Endothelial cell of umbilical vein (primary cell): ENCODE results near the gene DMXL2. TPM values are rescaled to one million over a fixed set of nuclear protein-coding genes. Genes with fewer than 3 reads are reported as not detected.

ENCODE experiments used
- BruUV-seq: library from RNA; stranded (reverse); fragments of 400-500 nt; replicated peaks from 2 replicates; lab custom pipeline; 2021; lab: Mats Ljungman, UMichigan
- CTCF ChIA-PET: fragments of 300-600, 350-600 bp; sonication (Branson Sonifier 250); formaldehyde crosslinking; loops from one replicate; lab custom pipeline; 2021; ENCODE audit warnings: antibody characterized with exemption, inconsistent platforms; lab: Charles Lee
- POLR2A ChIA-PET: fragments of 300-600, 350-600 bp; sonication (Branson Sonifier 250); formaldehyde crosslinking; loops from one replicate; lab custom pipeline; 2021; ENCODE audit warnings: antibody characterized with exemption, inconsistent platforms; lab: Charles Lee
- DNase-seq: peaks from one replicate; pipeline ENCODE4 v3.0.0-alpha.2; 2011; ENCODE audit warnings: low read depth, low spot score
- FAIRE-seq: peaks from 2 replicates; lab custom pipeline; 2011; peaks lifted over from hg19 to GRCh38; lab: Jason Lieb, UNC
- H2AFZ ChIP-seq: 2 replicates; pipeline ENCODE4 v1.6.0; 2012; ENCODE audit warnings: low read depth, low read length, control low read depth, inconsistent platforms
- H3K27ac ChIP-seq: 2 replicates; pipeline ENCODE4 v1.5.1; 2011; ENCODE audit warnings: low read depth, mild to moderate bottlenecking, control low read depth, low read length, moderate library complexity; ENCODE audit not compliant: insufficient read depth
- H3K27me3 ChIP-seq, 2 experiments: 2 replicates each; pipeline versions ENCODE4 v1.6.0 to v1.6.1; 2011; ENCODE audit warnings: low read length in 2 of 2, mixed read lengths in 1 of 2; ENCODE audit not compliant: control insufficient read depth in 2 of 2, insufficient read depth in 2 of 2
- H3K36me3 ChIP-seq, 2 experiments: 2 replicates in 1 of 2; 3 replicates in 1 of 2; pipeline ENCODE4 v1.5.1; 2011; ENCODE audit warnings: low read length in 2 of 2, mild to moderate bottlenecking in 1 of 2, moderate library complexity in 1 of 2; ENCODE audit not compliant: control insufficient read depth in 2 of 2, insufficient read depth in 2 of 2; ENCODE audit errors: extremely low read depth in 1 of 2
- H3K4me1 ChIP-seq: 3 replicates; pipeline ENCODE4 v1.5.1; 2011; ENCODE audit warnings: mild to moderate bottlenecking, low read length; ENCODE audit not compliant: control insufficient read depth, insufficient read depth; ENCODE audit errors: extremely low read depth
- H3K4me2 ChIP-seq: 2 replicates; pipeline ENCODE4 v1.6.1; 2011; ENCODE audit warnings: low read length, control low read depth, mixed read lengths; ENCODE audit not compliant: insufficient read depth
- H3K4me3 ChIP-seq, 3 experiments: fragments of 200-600 bp in 1 of 3; sonication (generic), shearing (Covaris generic) in 1 of 3; replicated peaks in 1 of 3; 2 replicates each; pipeline ENCODE4 v1.5.1; 2011 to 2016; ENCODE audit warnings: control low read depth in 3 of 3, low read length in 3 of 3, mild to moderate bottlenecking in 2 of 3, inconsistent platforms in 1 of 3, low read depth in 1 of 3, moderate library complexity in 1 of 3; ENCODE audit not compliant: insufficient read depth in 1 of 3
- H3K79me2 ChIP-seq: 2 replicates; pipeline ENCODE4 v1.6.0; 2012; ENCODE audit warnings: low read length, inconsistent platforms; ENCODE audit not compliant: control insufficient read depth, insufficient read depth
- H3K9ac ChIP-seq: replicated peaks from 2 replicates; pipeline ENCODE3; 2011; ENCODE audit warnings: low read length, control low read depth; ENCODE audit not compliant: insufficient read depth; ENCODE audit errors: extremely low read depth
- H3K9me1 ChIP-seq: replicated peaks from 3 replicates; pipeline ENCODE4 v1.6.0; 2011; ENCODE audit warnings: mild to moderate bottlenecking, low read length; ENCODE audit not compliant: control insufficient read depth, insufficient read depth; ENCODE audit errors: extremely low read depth
- H3K9me3 ChIP-seq: replicated peaks from 2 replicates; pipeline ENCODE4 v1.5.1; 2012; ENCODE audit warnings: low read length, inconsistent platforms; ENCODE audit not compliant: control insufficient read depth, insufficient read depth
- H4K20me1 ChIP-seq: replicated peaks from 2 replicates; pipeline ENCODE3; 2011; ENCODE audit warnings: mild to moderate bottlenecking, low read length; ENCODE audit not compliant: control insufficient read depth, insufficient read depth; ENCODE audit errors: extremely low read depth
- CTCF ChIP-seq, 2 donors: IDR thresholded peaks; 1 replicate in 1 of 2; 2 replicates in 1 of 2; pipeline ENCODE4 v1.5.1; 2011; ENCODE audit warnings: low read length in 2 of 2, mild to moderate bottlenecking in 2 of 2, moderate library complexity in 2 of 2, control low read depth in 1 of 2, inconsistent platforms in 1 of 2, low read depth in 1 of 2; ENCODE audit not compliant: insufficient read depth in 1 of 2; ENCODE audit errors: extremely low read depth in 1 of 2
- EZH2 ChIP-seq: IDR thresholded peaks from 2 replicates; pipeline ENCODE4 v1.6.1; 2012; ENCODE audit warnings: borderline replicate concordance, low read depth, mild to moderate bottlenecking, moderate library complexity, low read length, inconsistent platforms; ENCODE audit not compliant: severe bottlenecking
- FOS ChIP-seq: IDR thresholded peaks from 2 replicates; pipeline ENCODE4 v1.6.1; 2011; ENCODE audit warnings: mild to moderate bottlenecking, low read length, moderate library complexity, borderline replicate concordance; ENCODE audit not compliant: insufficient read depth
- GATA2 ChIP-seq: IDR thresholded peaks from 2 replicates; pipeline ENCODE4 v1.7.0; 2011; ENCODE audit warnings: low read depth, mild to moderate bottlenecking, moderate library complexity, mixed read lengths, low read length; ENCODE audit not compliant: insufficient read length, insufficient read depth
- JUN ChIP-seq: IDR thresholded peaks from 2 replicates; pipeline ENCODE4 v1.6.1; 2011; ENCODE audit warnings: borderline replicate concordance, low read depth; ENCODE audit not compliant: insufficient read length, insufficient read depth
- MAX ChIP-seq: IDR thresholded peaks from 2 replicates; pipeline ENCODE4 v1.6.1; 2011; ENCODE audit not compliant: insufficient read depth, insufficient read length
- MYC ChIP-seq: IDR thresholded peaks from one replicate; pipeline ENCODE4 v1.6.1; 2011; ENCODE audit warnings: mild to moderate bottlenecking, low read depth, low read length
- POLR2A ChIP-seq: IDR thresholded peaks from 2 replicates; pipeline ENCODE4 v1.6.1; 2012; ENCODE audit warnings: low read depth, mild to moderate bottlenecking, control low read depth, low read length
- POLR2AphosphoS5 ChIP-seq: IDR thresholded peaks from 2 replicates; pipeline ENCODE4 v1.6.1; 2012; ENCODE audit warnings: low read depth, mild to moderate bottlenecking, control low read depth, low read length, moderate library complexity; ENCODE audit not compliant: insufficient read depth
- dilution Hi-C: fragments of 300-500 bp; cut with MboI; formaldehyde crosslinking; loops from one replicate; pipeline ENCODE4 v1.15.0; 2019; ENCODE audit warnings: low sequenced_read_pairs; ENCODE audit not compliant: extremely low pct_ligation_motif_present
- intact Hi-C: fragments of 100-400 bp; cut with micrococcal nuclease; formaldehyde crosslinking; loops from one replicate; pipeline ENCODE4 v1.10.0; 2022
- polyA plus RNA-seq, 4 experiments: library from polyadenylated mRNA; depleted of rRNA in 3 of 4; stranded (reverse) in 3 of 4; unstranded in 1 of 4; fragments of >200 nt; gene quantifications; 2 replicates each; pipeline versions ENCODE4 v1.2.1 to v1.2.3, GENCODE V29; 2011 to 2012; ENCODE audit warnings: missing spikeins in 1 of 4
- total RNA-seq: library from RNA; stranded (reverse); gene quantifications from 2 replicates; pipeline ENCODE4 v1.2.3, GENCODE V29; 2021

DMXL2 gene
- total and polyA plus RNA-seq, 2 donors (not counting 3 experiments of a cell fraction or from before 2014, with no cell fraction given), result 6.3 to 10.8 TPM

GRCh38 chr15:51672155-51672687, 49.6 kb upstream of the DMXL2 start:
- ChIA-PET POLR2A (no interaction called here), CTCF (interaction anchor here (0.6 to 0.8 kb wide), 5 partner anchors 9 to 794 kb away, joined by 3 to 4 read pairs (median 3); no protein-coding TSS in a partner anchor)
- Histone ChIP-seq H4K20me1 (peaks cover 3% of the 10 kb centered on the region), H3K4me3 (no peak overlapping the region), H3K27ac (no peak overlapping the region), H3K36me3 (no peaks in the 10 kb centered on the region), H3K27me3 (peaks cover 15 to 26% of the 10 kb centered on the region in 2 experiments), H3K9me3 (no peaks in the 10 kb centered on the region), H3K9ac (no peak overlapping the region), H3K4me2 (no peak overlapping the region), H2AFZ (no peak overlapping the region), H3K9me1 (no peaks in the 10 kb centered on the region), H3K79me2 (no peaks in the 10 kb centered on the region), H3K4me1 (no peaks in the 10 kb centered on the region)
- intact Hi-C loops, result no loop called here
- dilution Hi-C loops, result no loop called here
- no TSS peak for BruUV-seq
- TF ChIP-seq GATA2 (no peak), POLR2AphosphoS5 (no peak), MYC (no peak), MAX (no peak), EZH2 (no peak), CTCF (IDR thresholded peaks at IDR 0.05; ENCODE audit: extremely low read depth in 1 of 2, insufficient read depth in 1 of 2, low read depth in 1 of 2, low read length in 2 of 2) (no peak), JUN (no peak), FOS (no peak), POLR2A (no peak)
- FAIRE-seq (no peak), DNase-seq (no peak)
